ENCODE measurements around the gene RNU5B-1. TPM values are rescaled to one million over a fixed set of nuclear protein-coding genes. Genes with fewer than 3 reads are reported as not detected.

Gene RNU5B-1
- total RNA-seq, 3 donors from 2014 or later (not counting 1 experiment from before 2014, with no cell fraction given) = 15.0 TPM; not detected in 2

- peaks cover 5% of the 10 kb centered on the region in 2 donors for H3K4me1 Mint-ChIP-seq
- H3K36me3 Mint-ChIP-seq = no peaks in the 10 kb centered on the region
- Histone ChIP-seq H3K4me3 (ENCODE audit: low read length) (no peak overlapping the region), H3K27me3 (ENCODE audit: control insufficient read depth, insufficient read depth, low read length) (no peaks in the 10 kb centered on the region), H3K27ac (ENCODE audit: low read length) (no peak overlapping the region), H3K9me3 (ENCODE audit: control insufficient read depth, insufficient read depth, low read length) (no peaks in the 10 kb centered on the region), H3K36me3 (ENCODE audit: control insufficient read depth, insufficient read depth, low read length) (no peaks in the 10 kb centered on the region), H3K4me1 (ENCODE audit: control insufficient read depth, insufficient read depth, low read length) (no peaks in the 10 kb centered on the region)
- no peak for DNase-seq
- no peak for TF ChIP-seq CTCF (IDR thresholded peaks at IDR 0.05)
- H3K4me3 Mint-ChIP-seq = no peak overlapping the region
- intact Hi-C loops (cut with micrococcal nuclease) = no loop called here
- no peak for ATAC-seq
- WGBS (ENCODE audit: insufficient coverage) = 93% methylated on average over 9 of the region's 10 CpGs
- no peaks in the 10 kb centered on the region for H3K9me3 Mint-ChIP-seq
- no peak overlapping the region for H3K27ac Mint-ChIP-seq
- H3K27me3 Mint-ChIP-seq (ENCODE audit: low read depth in 2 of 2) = peaks cover 6 to 16% of the 10 kb centered on the region in 2 donors
Measured at GRCh38 chr15:65343374-65343981, 39.0 kb downstream of the RNU5B-1 start.

- no peaks in the 10 kb centered on the region for H3K36me3 Mint-ChIP-seq
- intact Hi-C loops (cut with micrococcal nuclease) = no loop called here
- ATAC-seq (no peak), DNase-seq (no peak)
- H3K4me1 ChIP-seq (ENCODE audit: control insufficient read depth, insufficient read depth, low read length) = no peaks in the 10 kb centered on the region
- H3K27me3 ChIP-seq (ENCODE audit: control insufficient read depth, insufficient read depth, low read length) = no peaks in the 10 kb centered on the region
- no peak for TF ChIP-seq CTCF (IDR thresholded peaks at IDR 0.05)
- no peak overlapping the region for H3K4me3 ChIP-seq (ENCODE audit: low read length)
- H3K27ac Mint-ChIP-seq = no peak overlapping the region
- H3K4me1 Mint-ChIP-seq = peaks cover 5% of the 10 kb centered on the region in 2 donors
- no peak overlapping the region for H3K27ac ChIP-seq (ENCODE audit: low read length)
- H3K9me3 ChIP-seq (ENCODE audit: control insufficient read depth, insufficient read depth, low read length) = no peaks in the 10 kb centered on the region
- no peaks in the 10 kb centered on the region for H3K36me3 ChIP-seq (ENCODE audit: control insufficient read depth, insufficient read depth, low read length)
- 89% methylated on average over 7 of the region's 8 CpGs for WGBS (ENCODE audit: insufficient coverage)
- no peak overlapping the region for H3K4me3 Mint-ChIP-seq
- H3K9me3 Mint-ChIP-seq = no peaks in the 10 kb centered on the region
- peaks cover 11 to 16% of the 10 kb centered on the region in 2 donors for H3K27me3 Mint-ChIP-seq (ENCODE audit: low read depth in 2 of 2)
Measured at GRCh38 chr15:65344214-65344913, 39.9 kb downstream of the RNU5B-1 start.

GRCh38 chr15:65344914-65345275, 40.4 kb downstream of the RNU5B-1 start:
- no peaks in the 10 kb centered on the region for H3K9me3 Mint-ChIP-seq
- intact Hi-C loops (cut with micrococcal nuclease) = no loop called here
- no peak overlapping the region for H3K4me3 Mint-ChIP-seq
- H3K36me3 Mint-ChIP-seq = no peaks in the 10 kb centered on the region
- peaks cover under 1% of the 10 kb centered on the region in 2 donors for H3K4me1 Mint-ChIP-seq
- Histone ChIP-seq H3K27me3 (ENCODE audit: control insufficient read depth, insufficient read depth, low read length) (no peaks in the 10 kb centered on the region), H3K36me3 (ENCODE audit: control insufficient read depth, insufficient read depth, low read length) (no peaks in the 10 kb centered on the region), H3K4me3 (ENCODE audit: low read length) (no peak overlapping the region), H3K4me1 (ENCODE audit: control insufficient read depth, insufficient read depth, low read length) (no peaks in the 10 kb centered on the region), H3K27ac (ENCODE audit: low read length) (no peak overlapping the region), H3K9me3 (ENCODE audit: control insufficient read depth, insufficient read depth, low read length) (no peaks in the 10 kb centered on the region)
- no peak overlapping the region for H3K27ac Mint-ChIP-seq
- peaks cover 11 to 13% of the 10 kb centered on the region in 2 donors for H3K27me3 Mint-ChIP-seq (ENCODE audit: low read depth in 2 of 2)
- no peak for DNase-seq
- WGBS (ENCODE audit: insufficient coverage) = 65% methylated on average over 2 of the region's 2 CpGs
- no peak for TF ChIP-seq CTCF (IDR thresholded peaks at IDR 0.05)
- ATAC-seq = no peak
